Gastrocnemius medialis (tissue), 4 donors: ENCODE measurements around the gene C19orf25.

ENCODE experiments used
- CTCF ChIP-seq, 5 experiments: fragments of 450-650 bp in 3 of 5; fragments of 200-600 bp in 2 of 5; sonication (generic) in 2 of 5; IDR thresholded peaks in 4 of 5; conservative IDR thresholded peaks in 1 of 5; 1 replicate in 4 of 5; 2 replicates in 1 of 5; pipeline ENCODE4 v1.5.1; 2016 to 2019; ENCODE audit warnings: antibody characterized with exemption in 5 of 5, mild to moderate bottlenecking in 3 of 5, moderate library complexity in 3 of 5
- POLR2A ChIP-seq, 2 donors: fragments of 450-650 bp; IDR thresholded peaks; one replicate each; pipeline ENCODE4 v1.6.1; 2017; ENCODE audit warnings: antibody characterized with exemption in 2 of 2, mild to moderate bottlenecking in 2 of 2, moderate library complexity in 2 of 2

- TF ChIP-seq CTCF (IDR thresholded peaks at IDR 0.05 in 4 of 5, conservative IDR thresholded peaks at IDR 0.05 in 1 of 5), result no peak
- TF ChIP-seq POLR2A (IDR thresholded peaks at IDR 0.05), result no peak
These were observed 23.5 kb upstream of the C19orf25 start for GRCh38 chr19:1502433-1503088.
